T-helper 2 cell (primary cell): ENCODE data around the gene IKZF3.
A peak's percentile ranks its signal among the peaks of the same experiment; 100 is the strongest.

Source experiments
- DNase-seq, 5 experiments: peaks; one replicate each; pipeline versions ENCODE4 v3.0.0 to v3.0.0-alpha.2; 2012 to 2022

Gene IKZF3

DNA sequence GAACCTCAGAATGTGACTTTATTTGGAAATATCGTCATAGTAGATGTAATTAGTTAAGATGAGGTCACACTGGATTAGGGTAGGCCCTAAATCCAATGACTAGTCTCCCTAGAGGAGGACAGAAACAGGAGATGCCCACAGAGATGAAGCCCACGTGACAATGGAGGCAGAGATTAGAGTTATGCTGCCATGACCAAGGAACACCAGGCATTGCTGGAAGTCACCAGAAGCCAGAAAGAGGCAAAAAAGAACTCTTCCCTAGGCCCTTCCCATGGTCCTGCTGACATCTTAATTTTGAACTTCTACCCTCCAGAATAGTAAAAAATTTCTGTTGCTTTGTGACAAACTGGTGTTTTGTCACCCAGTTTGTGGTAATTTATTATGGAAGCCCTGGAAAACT is 49.6 kb downstream of the IKZF3 start:
- no peak for DNase-seq

DNA sequence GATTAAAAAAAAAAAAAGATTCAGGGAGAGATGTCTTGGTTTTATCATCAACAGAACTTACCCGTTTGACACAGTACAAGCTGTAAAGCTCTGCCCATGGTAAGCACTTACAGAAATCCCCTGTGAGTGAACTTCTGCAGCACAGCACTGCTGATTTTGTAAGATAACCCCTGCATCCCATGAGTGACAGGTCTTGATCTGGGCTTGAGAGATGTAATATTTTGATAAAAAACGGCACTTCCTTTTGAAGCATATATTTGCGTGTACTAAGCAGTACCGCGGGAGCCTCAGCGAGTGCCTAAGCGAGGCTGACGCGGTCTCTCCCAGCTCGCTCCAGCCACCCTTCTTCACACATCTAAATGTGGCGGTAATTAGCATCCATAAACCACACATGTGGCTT is 50.5 kb downstream of the IKZF3 start:
- peak; percentile 15 to 98 (median 61) for DNase-seq

DNA sequence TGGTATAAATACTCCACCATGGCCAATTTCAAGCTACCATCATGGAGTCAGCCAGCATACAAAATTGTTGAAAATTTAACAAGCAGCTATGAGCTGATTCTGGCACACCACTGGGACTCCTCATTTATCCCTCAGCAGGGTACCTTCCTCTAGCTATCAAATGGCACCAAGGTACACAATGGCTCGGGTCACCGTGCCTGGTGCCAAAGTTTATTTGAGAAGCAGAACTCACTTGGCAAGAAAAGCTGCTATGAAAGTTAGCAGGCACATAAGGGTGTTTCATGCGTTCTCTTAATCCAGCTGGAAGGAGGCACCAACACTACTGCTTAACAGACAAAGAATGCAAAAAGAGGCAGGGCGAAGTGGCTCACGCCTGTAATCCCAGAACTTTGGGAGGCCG is 51.6 kb downstream of the IKZF3 start:
- no peak for DNase-seq

DNA sequence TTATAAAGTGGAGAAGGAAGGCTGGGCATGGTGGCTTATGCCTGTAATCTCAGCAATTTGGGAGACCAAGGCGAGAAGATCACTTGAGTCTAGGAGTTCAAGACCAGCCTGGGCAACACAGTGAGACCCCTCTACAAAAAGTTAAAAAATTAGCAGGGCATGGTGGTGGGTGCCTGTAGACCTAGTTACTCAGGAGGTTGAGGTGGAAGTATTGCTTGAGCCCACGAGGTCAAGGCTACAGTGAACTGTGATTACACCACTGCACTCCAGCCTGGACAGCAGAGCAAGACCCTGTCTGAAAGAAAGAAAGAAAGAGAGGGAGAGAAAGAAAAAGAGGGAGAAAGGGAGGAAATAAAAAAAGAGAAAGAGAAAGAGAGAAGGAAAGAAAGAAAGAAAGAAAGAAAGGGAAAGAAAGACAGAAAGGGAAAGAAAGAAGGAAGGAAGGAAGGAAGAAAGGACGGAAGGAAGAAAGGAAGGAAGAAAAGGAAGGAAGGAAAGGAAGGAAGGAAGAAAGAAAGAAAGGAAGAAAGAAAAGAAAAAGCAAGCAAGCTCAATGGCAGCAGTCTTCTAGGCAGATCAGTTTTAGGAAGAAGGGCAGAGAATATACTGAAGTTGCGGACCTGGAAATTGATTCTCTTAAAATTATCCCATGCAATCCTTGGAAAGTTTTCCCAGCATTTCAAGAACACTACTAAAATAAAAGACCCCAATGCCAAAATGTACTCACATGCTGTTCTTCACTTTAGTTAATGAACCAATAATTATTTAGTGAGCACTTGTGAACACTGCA is 53.0 kb downstream of the IKZF3 start:
- DNase-seq = no peak

DNA sequence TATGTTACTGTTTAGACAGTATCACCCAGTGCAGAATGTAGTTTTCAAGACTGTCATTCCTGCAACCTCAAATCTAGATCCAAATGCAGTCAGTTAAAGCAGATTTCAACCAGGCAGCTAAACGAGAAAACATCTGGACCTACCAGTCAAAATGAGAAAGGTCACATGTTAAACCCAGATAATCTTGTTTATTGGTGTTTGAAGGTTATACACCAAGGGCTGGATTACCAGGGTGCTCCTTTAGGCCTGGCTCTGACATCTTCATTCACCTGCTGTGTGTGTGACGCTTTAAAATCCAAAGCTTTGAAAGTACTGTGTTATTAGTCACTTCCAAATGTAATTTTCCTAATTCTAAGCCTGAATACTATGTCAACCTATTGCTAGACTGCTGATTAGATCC is 54.9 kb downstream of the IKZF3 start:
- DNase-seq = peak in 1 of 5 experiments; percentile 66

DNA sequence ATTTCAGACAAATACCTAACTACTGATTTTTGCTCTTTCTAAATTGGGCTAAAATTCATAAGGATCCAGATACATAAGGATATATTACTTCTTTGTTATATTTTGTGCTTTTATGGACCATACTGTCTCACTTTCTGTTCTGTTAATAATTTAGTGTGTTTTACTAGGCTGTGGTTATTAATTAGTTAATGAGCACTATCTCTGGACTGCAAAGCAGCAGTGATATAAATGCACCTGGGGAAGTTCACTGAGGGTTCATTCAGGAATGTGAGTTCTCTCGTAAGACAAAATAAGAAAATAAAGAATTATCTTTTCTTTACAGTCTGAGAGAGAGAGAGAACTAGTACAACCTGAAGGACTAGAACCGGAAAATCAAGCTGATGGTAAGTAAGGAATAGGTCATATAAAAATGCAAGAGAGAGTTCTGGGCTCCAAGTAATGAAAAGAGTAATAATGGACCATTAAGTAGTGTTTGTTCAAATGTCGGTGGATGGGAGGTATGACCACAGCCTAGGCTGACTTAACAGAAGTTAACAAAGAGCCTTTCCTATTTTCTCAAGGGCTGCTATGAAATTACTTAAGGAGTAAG is 55.6 kb downstream of the IKZF3 start:
- no peak for DNase-seq

DNA sequence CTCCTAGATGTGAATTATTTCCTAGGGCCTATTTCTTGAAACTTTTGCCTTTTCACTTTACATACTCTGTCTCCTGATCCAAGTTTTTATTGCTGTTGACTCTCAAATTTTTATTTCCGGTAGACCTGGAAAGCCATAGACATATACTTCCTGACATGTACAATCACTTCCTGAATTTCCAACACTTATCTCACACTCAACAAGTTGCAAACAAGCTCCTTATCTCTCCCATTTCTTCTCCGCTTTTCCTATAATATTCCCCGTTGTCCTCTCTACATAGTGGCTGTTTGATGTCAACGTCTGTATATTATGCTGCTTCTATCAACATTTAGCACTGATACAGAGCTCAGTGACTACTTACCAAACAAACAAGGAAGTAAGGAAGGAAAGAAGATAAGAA is 59.3 kb downstream of the IKZF3 start:
- DNase-seq = no peak

DNA sequence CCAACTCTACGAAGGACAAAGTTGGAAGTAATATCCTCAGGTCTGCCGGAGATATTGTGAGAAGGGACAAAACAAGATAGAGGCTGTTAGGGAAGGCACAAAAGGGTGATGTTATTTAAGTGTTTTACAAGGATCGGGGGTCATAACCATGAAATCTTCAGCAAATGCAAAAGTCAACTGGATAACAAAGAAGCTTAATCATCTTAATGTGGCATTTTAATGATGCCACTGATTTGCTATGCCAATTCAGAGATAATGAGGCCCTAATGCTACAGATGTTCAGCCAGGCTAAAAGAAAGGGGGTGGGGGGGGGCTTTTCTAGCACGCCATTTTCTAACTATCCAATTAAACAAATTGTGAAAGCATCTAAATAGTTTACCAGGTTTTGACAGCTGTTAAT is 63.1 kb downstream of the IKZF3 start:
- no peak for DNase-seq

DNA sequence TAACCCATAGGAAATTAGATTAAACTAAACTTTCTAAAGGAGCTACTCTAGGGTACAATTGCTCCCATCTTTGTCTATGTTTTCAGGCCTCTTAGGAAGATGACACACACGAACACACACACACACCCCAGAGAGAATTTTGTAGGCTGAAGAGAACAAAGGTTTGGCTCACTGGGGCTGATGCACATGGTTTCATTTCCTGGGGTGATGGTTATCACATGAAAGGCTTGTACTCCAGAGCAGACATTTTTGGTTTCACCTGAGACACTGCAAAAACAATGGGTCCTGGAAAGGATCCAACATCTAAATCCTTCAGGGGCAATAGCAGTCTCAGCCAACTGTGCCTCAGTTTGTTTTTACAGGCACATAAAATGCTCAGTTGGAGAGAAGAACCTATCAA is 63.6 kb downstream of the IKZF3 start:
- DNase-seq = peak in 4 of 5 experiments; percentile 22 to 88 (median 39)

DNA sequence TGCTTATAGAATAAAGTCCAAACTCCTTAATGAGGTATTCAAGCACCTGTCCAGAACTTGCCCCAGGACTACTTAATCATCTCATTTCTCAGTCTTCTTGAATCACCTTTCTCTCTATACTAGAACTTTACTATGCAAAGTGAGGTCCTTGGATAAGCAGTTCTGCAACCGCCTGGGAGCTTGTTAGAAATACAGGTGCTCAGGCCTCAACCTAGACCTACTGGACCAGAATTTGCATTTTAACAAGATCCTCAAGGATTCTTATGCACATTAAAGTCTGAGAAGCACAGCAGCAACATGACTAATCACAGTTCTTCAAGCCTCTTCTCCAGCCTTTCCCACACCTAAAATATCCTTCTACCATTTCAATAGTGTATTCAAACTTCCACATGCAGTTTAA is 64.7 kb downstream of the IKZF3 start:
- no peak for DNase-seq

DNA sequence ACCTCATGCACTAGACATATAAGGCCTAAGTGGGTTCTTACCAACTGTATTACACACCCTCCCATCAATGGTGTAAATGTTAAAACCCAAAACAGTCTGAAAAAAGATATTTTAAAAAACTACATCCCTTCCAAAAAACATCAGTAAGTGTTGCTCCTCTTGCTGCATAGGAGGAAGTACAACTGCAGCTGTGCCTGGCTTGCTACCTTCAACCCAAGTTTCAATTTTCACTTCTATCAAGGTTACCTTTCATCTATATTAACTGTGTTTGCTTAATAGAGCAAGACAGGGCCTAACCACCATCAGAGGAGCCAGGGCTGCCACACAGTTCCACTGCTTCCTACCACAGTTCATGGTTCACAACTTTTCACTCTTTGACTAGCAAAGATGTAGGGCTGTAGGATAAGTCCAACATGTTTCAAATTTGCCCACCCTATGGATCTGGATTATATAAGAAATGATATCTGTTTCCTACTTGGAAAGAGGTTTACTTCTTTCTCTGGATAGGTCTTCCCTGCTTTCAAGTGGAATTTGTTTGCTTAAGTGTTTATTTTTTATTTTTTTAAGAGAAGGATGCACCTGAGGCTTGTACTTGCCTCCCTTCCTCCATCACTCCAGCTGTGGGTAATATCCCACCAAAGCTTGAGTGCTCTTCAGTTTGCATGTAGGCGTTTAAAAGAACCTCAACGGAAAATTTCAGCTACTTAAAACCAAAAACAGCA is 69.7 kb downstream of the IKZF3 start:
- peak in 2 of 5 experiments; percentile 19 to 84 for DNase-seq

DNA sequence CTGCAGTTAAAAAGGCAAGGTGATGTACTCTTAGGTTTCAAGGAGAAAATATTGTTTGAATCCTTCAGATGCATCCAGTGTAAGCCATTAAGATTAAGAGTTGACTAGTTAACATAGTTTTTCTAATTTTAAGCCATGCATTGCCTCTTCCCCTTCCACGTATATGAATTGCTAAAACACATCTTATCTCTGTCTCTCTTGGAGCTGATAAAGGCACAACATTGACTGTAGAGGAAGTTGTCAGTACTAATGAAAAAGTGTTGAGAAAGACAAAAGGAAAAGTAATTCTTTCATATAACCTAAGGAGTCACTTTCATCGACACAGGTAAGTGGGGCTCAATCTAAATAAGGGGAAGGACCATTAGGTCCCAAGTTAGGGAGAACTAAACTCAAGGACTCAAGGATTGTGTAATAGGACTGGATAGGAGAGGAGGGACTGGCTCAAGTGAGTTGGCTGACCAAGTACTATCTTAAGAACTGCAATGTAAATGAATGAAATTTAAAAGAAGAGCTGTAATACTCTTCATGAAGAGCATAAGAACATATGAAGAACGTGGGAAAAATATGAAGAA is 70.7 kb downstream of the IKZF3 start:
- peak in 1 of 5 experiments; percentile 45 for DNase-seq

DNA sequence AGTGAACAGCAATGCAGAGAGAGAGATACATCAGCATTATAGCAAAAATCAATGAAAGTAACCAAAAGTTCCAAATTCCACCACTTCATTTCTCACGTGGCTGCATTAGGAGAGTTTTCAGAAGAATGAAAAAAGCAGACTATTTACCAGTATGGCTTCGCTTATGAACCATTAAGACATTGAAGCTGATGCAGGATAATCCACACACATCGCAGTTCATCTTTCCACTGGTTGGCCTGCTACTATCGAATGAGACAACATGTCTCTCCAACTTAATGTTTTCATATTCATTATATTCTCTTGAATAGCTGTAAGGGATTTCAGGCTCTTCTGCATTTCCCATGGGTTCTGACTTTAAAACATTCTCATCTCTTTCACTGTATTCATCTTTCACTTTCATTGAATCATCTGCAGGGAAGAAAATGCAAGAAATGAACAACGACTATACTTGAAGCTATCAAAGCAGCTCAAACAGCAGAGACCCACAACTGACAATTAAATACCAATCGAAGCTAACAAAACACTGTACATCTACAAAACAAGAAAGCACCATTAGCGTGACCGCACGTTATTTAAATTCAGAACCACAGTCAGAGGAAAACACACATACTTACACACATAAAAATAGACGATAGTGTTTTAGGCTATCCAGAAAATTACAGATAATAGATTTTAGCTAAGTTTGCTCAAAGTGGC is 71.4 kb downstream of the IKZF3 start:
- peak in 1 of 5 experiments; percentile 72 for DNase-seq

DNA sequence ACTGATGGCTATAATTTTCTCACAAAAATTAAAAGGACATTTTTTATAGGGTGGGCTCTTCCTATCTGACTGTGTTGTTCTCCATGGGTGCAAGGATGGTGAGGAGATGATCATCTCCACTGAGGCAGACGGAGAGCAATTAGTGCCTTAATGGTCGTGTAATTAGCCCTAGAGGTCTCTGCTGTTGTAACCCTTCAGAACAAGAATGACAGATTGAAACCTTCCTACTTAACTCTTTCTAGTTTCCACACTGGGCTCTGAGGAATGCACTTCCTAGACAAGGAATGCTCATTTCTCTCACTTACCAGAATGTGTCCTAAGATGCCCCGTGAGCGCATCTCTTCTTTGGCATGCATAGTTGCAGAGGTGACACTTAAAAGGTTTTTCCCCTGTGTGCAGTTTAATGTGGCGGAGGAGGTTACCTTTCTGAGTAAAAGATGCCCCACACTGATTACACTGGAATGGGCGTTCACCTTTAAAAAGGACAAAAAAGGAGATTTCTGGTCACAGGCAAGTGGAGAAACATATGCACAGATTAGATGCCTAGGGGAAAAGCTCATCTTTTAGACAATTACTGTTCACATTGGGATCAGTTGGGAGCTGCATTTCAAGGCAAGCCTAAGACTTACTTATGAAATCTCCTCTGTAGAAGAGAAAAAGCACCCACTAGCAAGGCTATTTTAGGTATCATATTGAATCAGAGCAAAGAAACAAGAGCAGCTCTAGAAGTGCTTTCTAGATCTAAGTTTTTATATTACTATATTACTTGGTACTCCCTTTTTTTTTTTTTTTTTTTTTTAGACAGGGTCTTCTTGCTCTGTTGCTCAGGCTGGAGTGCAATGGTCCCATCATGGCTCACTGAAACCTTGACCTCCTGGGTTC is 72.8 kb downstream of the IKZF3 start:
- DNase-seq = peak in 3 of 5 experiments; percentile 19 to 92 (median 27)

DNA sequence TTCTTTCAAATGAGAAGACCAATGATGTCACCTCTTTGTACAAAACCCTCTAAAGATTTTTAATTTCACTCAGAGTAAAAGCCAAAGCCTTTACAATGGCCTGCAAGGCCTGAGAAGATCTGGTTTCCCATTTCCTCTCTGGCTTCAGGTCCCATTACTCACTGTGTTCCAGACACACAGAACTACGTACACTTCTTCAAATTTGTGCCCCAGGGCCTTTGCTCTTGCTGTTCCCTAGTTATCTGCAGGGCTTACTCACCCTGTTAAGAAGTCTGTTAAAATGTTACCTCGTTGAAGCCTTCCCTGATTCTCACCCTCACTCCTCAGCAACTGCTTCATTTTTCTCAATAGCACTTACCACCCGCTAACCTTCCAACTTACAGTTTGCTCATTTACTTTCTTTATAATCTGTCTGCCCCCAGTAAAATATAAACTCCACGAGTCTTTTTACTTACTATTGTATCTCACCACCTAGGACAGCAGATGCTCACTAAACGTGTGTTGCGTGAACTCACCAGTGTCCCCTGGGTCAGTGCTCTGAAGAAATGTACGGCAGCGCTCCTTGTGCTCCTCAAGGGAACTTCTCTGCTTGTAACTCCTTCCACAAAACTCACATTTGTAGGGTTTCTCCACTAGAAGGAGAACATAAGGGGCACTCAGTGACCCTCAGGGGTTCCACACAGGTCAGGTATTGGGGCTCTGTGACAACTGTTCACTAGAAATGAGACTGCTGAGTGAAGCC is 76.2 kb downstream of the IKZF3 start:
- DNase-seq = no peak

DNA sequence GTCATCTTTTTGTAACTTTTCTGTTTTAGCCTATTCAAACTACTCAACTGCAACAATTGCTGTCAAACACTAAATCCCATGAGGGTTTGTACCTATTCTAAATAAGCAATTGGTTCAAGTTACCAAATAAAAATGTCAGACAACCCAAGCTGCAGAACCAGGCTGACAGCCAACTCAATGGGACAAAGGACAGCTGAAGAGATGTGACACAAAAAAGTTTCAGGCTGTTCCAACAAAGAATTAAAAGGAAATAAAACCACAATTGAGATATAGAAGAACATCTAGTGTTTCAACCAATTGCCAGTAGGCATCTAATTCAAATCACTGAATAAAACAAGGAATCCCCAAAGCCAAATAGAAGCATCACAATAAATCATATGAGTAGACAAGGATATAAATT is 77.1 kb downstream of the IKZF3 start:
- no peak for DNase-seq

DNA sequence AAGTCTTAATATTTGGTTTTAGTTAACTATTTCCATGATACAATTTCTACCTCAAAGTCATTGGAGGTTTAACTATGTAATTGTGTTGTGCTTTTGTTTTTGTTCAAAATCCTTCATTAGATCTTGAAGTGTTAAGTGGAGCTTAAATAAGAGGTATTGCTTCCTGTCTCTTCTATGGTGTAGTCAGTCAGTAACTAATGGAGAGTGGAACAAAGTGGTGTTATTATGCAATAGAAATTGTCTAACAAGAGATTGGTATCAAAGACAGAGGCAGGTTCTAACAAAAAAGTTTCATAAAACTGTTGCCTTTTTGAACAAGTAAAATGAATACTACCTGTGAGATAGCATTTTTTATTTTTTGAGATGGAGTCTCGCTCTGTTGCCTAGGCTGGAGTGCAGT is 81.1 kb downstream of the IKZF3 start:
- DNase-seq = no peak

DNA sequence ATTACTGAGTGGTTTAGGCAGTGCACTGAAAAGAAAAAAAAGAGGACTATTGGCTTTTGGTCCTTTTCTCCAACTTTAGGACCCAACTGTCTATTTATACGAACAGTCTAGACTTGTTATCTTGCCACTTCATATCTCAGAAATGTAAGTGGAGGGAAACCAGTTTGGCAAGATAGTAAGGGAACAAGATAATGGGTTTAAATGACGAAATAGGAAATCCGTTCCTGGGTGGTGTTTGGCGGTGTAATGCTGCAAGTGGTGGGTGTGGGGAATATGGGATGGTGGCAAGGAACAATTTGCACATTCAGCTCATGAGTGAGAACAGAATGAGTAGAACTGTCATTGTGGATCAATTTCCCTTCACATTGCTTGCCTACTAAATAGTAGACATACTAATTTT is 81.6 kb downstream of the IKZF3 start:
- DNase-seq = no peak

DNA sequence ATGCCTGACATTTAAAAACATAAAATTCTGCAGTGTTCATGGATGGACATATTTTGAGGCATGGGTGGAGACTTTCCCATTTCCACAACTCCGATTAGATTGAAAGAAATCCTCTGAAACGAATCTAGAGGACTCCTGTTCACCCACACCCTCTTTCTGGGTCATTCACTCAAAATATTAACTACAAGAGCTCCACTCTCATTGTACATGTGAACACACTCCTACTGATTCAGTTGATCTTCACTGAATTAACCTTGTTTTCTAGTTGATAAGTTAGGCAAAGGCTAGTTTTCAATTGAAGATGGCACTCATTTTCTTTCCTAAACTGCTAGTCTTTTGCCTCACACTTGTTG is 82.3 kb downstream of the IKZF3 start:
- DNase-seq = no peak

DNA sequence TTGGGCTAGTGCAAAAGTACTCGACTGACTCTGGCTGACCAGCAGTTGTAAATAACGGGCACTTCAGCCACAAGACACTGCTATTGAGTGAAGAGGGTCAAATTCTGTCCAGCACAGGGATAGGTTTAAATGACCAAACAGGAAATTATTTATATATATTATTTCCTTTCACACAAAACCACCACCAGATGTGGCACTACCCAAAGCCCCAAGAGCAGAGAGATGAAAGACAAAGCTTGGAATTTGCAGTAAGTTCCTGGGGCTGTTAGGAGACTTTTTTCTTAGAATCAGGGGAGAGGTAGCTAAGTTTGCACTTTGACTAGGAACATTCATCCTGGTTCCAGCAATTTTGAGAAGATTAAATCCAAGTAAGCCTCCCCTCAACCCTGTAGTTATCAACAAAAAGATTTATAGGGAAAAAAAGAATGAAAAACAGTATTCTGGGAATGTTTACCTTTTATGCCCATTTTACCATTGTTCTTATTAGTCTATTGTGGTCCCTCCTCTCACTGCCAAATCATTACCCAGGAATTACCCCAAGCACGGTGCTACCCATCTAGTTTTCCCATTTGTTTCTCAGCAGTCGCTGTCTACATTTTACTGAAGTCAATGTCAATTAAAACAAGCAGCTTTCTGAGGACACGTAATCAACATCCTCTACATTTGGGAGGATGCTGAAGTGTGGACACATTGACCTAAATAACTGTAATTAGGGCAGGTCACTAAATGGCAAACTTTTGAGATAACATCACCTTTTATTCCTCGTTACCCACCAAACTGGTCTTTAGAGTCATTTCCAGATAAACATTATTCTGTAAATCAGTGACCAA is 82.9 kb downstream of the IKZF3 start:
- no peak for DNase-seq
